Right lobe of liver (tissue), 4 donors: ENCODE measurements around the gene ADCY9.

Experiments used
- CTCF ChIP-seq, 4 donors: fragments of 200-600 bp in 3 of 4; fragments of 450-650 bp in 1 of 4; IDR thresholded peaks; one replicate each; pipeline versions ENCODE4 v1.5.1 to v1.8.0; 2016 to 2022; ENCODE audit warnings: antibody characterized with exemption in 4 of 4, mild to moderate bottlenecking in 2 of 4
- POLR2A ChIP-seq: fragments of 450-650 bp; IDR thresholded peaks from one replicate; pipeline ENCODE4 v1.6.1; 2017; ENCODE audit warnings: antibody characterized with exemption, mild to moderate bottlenecking
- donor health status: DM: no; HTN: no; CAD: no.
- donor health status: DM: no; HTN: no; CAD: no.
- donor health status: DM: no; HTN: yes; CAD: no.

GRCh38 chr16:4082474-4083044 is 33.7 kb downstream of the ADCY9 start:
- TF ChIP-seq CTCF (IDR thresholded peaks at IDR 0.05) (no peak), POLR2A (no peak)
